Activated T-cell treated with anti-CD3 and anti-CD28 coated beads, Interleukin-2, amount 50 U/mL, for 72 hours (primary cell): ENCODE results near the gene NAPSA. TPM values are rescaled to one million over a fixed set of nuclear protein-coding genes. Genes with fewer than 3 reads are reported as not detected.

Experiments
- ATAC-seq, 2 donors: fragments of 150-1000 bp; cut with Tn5 transposase; replicated peaks in 1 of 2; 2 replicates each; pipeline ENCODE4 v1.10.0; 2021; ENCODE audit warnings: moderate library complexity in 2 of 2, mild to moderate bottlenecking in 1 of 2
- DNase-seq, 2 donors: peaks; one replicate each; pipeline ENCODE4 v3.0.0; 2021 to 2022; ENCODE audit warnings: mixed read lengths in 1 of 2
- H3K27ac Mint-ChIP-seq: one replicate; pipeline ENCODE4 v1.8.0; 2022; ENCODE audit warnings: mild to moderate bottlenecking, moderate library complexity, mixed read lengths
- H3K27me3 Mint-ChIP-seq: one replicate; pipeline ENCODE4 v1.8.0; 2022; ENCODE audit warnings: low read depth, mixed read lengths
- H3K36me3 Mint-ChIP-seq, 2 donors: one replicate each; pipeline ENCODE4 v1.8.0; 2022; ENCODE audit warnings: mixed read lengths in 2 of 2, mild to moderate bottlenecking in 1 of 2; ENCODE audit not compliant: insufficient read depth in 2 of 2
- H3K4me1 Mint-ChIP-seq: one replicate; pipeline ENCODE4 v1.8.0; 2022; ENCODE audit warnings: low read depth, mixed read lengths
- H3K4me3 Mint-ChIP-seq, 2 donors: one replicate each; pipeline ENCODE4 v1.8.0; 2022; ENCODE audit warnings: mild to moderate bottlenecking in 2 of 2, mixed read lengths in 2 of 2, moderate library complexity in 2 of 2
- H3K9me3 Mint-ChIP-seq, 2 donors: one replicate each; pipeline ENCODE4 v1.8.0; 2022; ENCODE audit warnings: mixed read lengths in 2 of 2
- total RNA-seq, 2 donors: library from RNA; stranded (reverse); gene quantifications; one replicate each; pipeline ENCODE4 v1.2.3, GENCODE V29; 2022

NAPSA gene
- total RNA-seq, 2 donors from 2014 or later, result 43.2 to 53.3 TPM

DNA sequence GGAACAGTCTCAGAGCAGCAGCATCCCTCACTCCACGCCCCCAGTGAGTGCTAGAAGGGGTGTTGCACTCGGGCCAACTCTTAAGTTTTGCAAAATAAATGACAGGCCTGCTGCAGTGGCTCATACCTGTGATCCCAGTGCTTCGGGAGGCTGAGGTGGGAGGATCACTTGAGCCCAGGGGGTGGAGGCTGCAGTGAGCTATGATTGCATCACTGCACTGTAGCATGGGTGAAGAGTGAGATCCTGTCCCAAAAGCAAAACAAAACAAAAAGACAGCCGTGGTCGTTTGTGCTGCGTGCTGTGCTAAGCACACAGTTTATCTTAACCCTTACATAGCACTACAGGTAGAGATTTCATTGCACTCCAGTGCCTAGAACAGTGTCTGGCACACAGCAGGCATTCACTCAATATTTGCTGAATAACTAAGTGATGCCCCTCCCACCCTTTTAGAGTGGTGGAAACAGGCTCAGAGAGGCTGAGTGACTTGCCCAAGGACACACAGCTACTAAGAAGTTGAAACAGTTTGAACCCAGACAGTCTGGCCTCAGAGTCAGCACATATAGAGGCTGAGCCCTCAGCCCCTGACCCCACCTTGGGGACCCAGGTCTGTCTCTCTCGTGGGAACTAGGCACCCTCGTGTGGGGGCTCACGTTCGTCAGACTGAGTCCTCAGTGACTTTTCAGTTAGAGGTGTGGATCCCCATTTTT lies 54.5 kb downstream of the NAPSA start:
- Mint-ChIP-seq H3K4me3 (no peak overlapping the region), H3K4me1 (peaks cover 17% of the 10 kb centered on the region), H3K9me3 (no peaks in the 10 kb centered on the region), H3K36me3 (peaks cover 2% of the 10 kb centered on the region in 2 donors), H3K27ac (no peak overlapping the region), H3K27me3 (peaks cover 83% of the 10 kb centered on the region)
- peak; percentile 10 to 12 for ATAC-seq
- DNase-seq, result no peak

GRCh38 chr19:50309396-50310125 lies 55.9 kb downstream of the NAPSA start:
- H3K9me3 Mint-ChIP-seq, result no peaks in the 10 kb centered on the region
- H3K4me3 Mint-ChIP-seq, result no peak overlapping the region
- H3K4me1 Mint-ChIP-seq, result peaks cover 7% of the 10 kb centered on the region
- H3K27ac Mint-ChIP-seq, result no peak overlapping the region
- ATAC-seq (no peak), DNase-seq (no peak)
- peaks cover 82% of the 10 kb centered on the region for H3K27me3 Mint-ChIP-seq
- H3K36me3 Mint-ChIP-seq, result no peaks in the 10 kb centered on the region

GRCh38 chr19:50308991-50309390 lies 56.4 kb downstream of the NAPSA start:
- Mint-ChIP-seq H3K27ac (no peak overlapping the region), H3K27me3 (peaks cover 80% of the 10 kb centered on the region), H3K36me3 (no peaks in the 10 kb centered on the region), H3K4me3 (no peak overlapping the region), H3K4me1 (peaks cover 7% of the 10 kb centered on the region), H3K9me3 (no peaks in the 10 kb centered on the region)
- no peak for ATAC-seq
- no peak for DNase-seq

Other genes starting within 250 kb of the NAPSA start
- gene IZUMO2, start 202.4 kb downstream of the NAPSA start, total RNA-seq, result not detected
- gene MYH14, start 162.0 kb downstream of the NAPSA start, total RNA-seq, result not detected
- gene KCNC3, start 36.3 kb downstream of the NAPSA start, total RNA-seq, result 1 to 10 TPM; 5.2 to 8.3 TPM
- 10 to 100 TPM; 68.2 to 80.1 TPM for gene NR1H2, start 10.8 kb upstream of the NAPSA start, total RNA-seq
- gene POLD1, start 18.7 kb upstream of the NAPSA start, total RNA-seq, result 100 to 1,000 TPM; 133 to 162 TPM
- gene SPIB, start 53.3 kb upstream of the NAPSA start, total RNA-seq, result 1 to 10 TPM; 1.6 to 2.1 TPM
- 1 to 10 TPM in 1 of 2 donors, under 1 TPM in 1; 0.86 to 1.3 TPM for gene MYBPC2, start 67.3 kb upstream of the NAPSA start, total RNA-seq
- 10 to 100 TPM; 26.6 to 33.9 TPM for gene EMC10, start 110.9 kb upstream of the NAPSA start, total RNA-seq
- under 1 TPM in 1 of 2 donors, not detected in 1; 0.76 TPM for gene GARIN5A, start 111.2 kb upstream of the NAPSA start, total RNA-seq
- gene JOSD2, start 145.6 kb upstream of the NAPSA start, total RNA-seq, result 10 to 100 TPM; 27.6 to 34.0 TPM
- not detected for gene ASPDH, start 148.3 kb upstream of the NAPSA start, total RNA-seq
- gene LRRC4B, start 202.8 kb upstream of the NAPSA start, total RNA-seq, result under 1 TPM in 1 of 2 donors, not detected in 1; 0.58 TPM